IPS DF 6.9 (cell line): ENCODE data around the gene BCAN.

Experiments
- DNase-seq: peaks from one replicate; pipeline ENCODE4 v3.0.0-alpha.2; 2013; ENCODE audit warnings: low read depth, low spot score
- H3K27ac ChIP-seq: one replicate; pipeline ENCODE4 v1.5.1; 2013; ENCODE audit warnings: low read length, control low read depth
- H3K27me3 ChIP-seq: 2 replicates; pipeline ENCODE4 v1.6.1; 2013; ENCODE audit warnings: mild to moderate bottlenecking, low read length; ENCODE audit not compliant: control insufficient read depth, insufficient read depth
- H3K36me3 ChIP-seq: 2 replicates; pipeline ENCODE4 v1.6.1; 2013; ENCODE audit warnings: low read length; ENCODE audit not compliant: control insufficient read depth, insufficient read depth
- H3K4me1 ChIP-seq: 2 replicates; pipeline ENCODE4 v1.6.1; 2013; ENCODE audit warnings: low read length; ENCODE audit not compliant: control insufficient read depth, insufficient read depth
- H3K4me3 ChIP-seq: 2 replicates; pipeline ENCODE4 v1.5.1; 2013; ENCODE audit warnings: mild to moderate bottlenecking, low read length
- H3K9me3 ChIP-seq: 2 replicates; pipeline ENCODE4 v1.6.1; 2013; ENCODE audit warnings: low read length, inconsistent platforms; ENCODE audit not compliant: control insufficient read depth, insufficient read depth
- WGBS: extraction: QIAGEN DNeasy Blood & Tissue Kit; methylation state at CpG from one replicate; pipeline ENCODE4 v1.1.7; 2013; ENCODE audit warnings: mixed read lengths, missing lambda C conversion rate; ENCODE audit not compliant: insufficient read length, insufficient coverage; 5-methylcytosine and 5-hydroxymethylcytosine counted together

The BCAN gene

GRCh38 chr1:156659988-156660751 is 18.3 kb downstream of the BCAN start:
- no CpG with 5 or more reads among the region's 38 CpGs for WGBS
- peaks cover 2% of the 10 kb centered on the region; the same call in 1 of the 2 replicates for H3K27me3 ChIP-seq
- peak; percentile 95 for DNase-seq
- no peaks in the 10 kb centered on the region for H3K9me3 ChIP-seq
- H3K4me1 ChIP-seq: peaks cover 27% of the 10 kb centered on the region
- no peak overlapping the region for H3K4me3 ChIP-seq
- no peaks in the 10 kb centered on the region for H3K36me3 ChIP-seq
- H3K27ac ChIP-seq: no peak overlapping the region

- H3K27me3 ChIP-seq: peaks cover 2% of the 10 kb centered on the region; the same call in 1 of the 2 replicates
- H3K36me3 ChIP-seq: no peaks in the 10 kb centered on the region
- no peak for DNase-seq
- no peak overlapping the region for H3K4me3 ChIP-seq
- no CpG with 5 or more reads among the region's 2 CpGs for WGBS
- H3K4me1 ChIP-seq: peaks cover 27% of the 10 kb centered on the region
- no peaks in the 10 kb centered on the region for H3K9me3 ChIP-seq
- H3K27ac ChIP-seq: no peak overlapping the region
Measured at GRCh38 chr1:156660752-156661112, 18.8 kb downstream of the BCAN start.

DNA sequence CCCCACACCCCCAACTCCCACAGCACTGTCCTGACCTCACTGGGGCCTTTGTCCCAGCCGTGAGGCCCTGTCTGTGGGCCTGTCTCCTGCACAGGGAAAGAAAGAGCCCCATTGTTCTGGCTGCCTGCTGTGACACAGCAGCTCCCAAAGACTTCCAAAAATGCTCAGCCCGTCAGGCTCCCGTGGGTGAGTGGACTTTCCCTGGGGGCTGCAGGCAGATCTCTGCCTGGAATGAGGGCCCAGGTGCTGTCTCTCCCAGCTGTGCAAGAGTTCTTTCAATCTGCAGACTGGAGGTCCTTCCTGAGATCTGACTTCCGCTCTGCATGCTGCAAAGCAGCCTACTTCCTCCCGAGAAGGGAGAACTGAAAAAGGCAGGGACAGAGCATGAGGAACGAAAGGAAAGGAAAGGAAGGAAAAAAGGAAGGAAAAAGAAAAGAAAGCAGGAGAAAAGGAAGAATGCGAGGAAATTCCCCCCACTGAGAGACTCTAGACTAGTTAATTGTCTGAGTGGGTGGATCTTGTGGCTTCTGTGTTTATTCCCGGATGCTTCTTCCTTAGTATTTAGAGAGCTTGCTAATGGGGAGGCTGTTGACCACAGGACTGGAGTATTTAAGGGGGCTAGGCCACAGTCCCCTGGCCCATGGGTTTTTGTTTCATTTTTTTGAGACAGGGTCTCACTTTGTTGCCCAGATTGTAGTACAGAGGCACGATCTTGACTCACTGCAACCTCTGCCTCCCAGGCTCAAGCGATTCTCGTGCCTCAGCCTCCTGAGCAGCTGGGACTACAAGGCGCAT is 20.3 kb downstream of the BCAN start:
- WGBS: no CpG with 5 or more reads among the region's 12 CpGs
- Histone ChIP-seq H3K27ac (no peak overlapping the region), H3K4me3 (no peak overlapping the region), H3K4me1 (peaks cover 25% of the 10 kb centered on the region), H3K36me3 (no peaks in the 10 kb centered on the region), H3K27me3 (no peaks in the 10 kb centered on the region), H3K9me3 (no peaks in the 10 kb centered on the region)
- no peak for DNase-seq

- peaks cover 26% of the 10 kb centered on the region for H3K4me1 ChIP-seq
- H3K36me3 ChIP-seq: no peaks in the 10 kb centered on the region
- no peak overlapping the region for H3K27ac ChIP-seq
- no peak for DNase-seq
- no peaks in the 10 kb centered on the region for H3K9me3 ChIP-seq
- H3K27me3 ChIP-seq: no peaks in the 10 kb centered on the region
- no peak overlapping the region for H3K4me3 ChIP-seq
- no CpG with 5 or more reads among the region's 5 CpGs for WGBS
Measured at GRCh38 chr1:156662800-156663055, 20.8 kb downstream of the BCAN start.

DNA sequence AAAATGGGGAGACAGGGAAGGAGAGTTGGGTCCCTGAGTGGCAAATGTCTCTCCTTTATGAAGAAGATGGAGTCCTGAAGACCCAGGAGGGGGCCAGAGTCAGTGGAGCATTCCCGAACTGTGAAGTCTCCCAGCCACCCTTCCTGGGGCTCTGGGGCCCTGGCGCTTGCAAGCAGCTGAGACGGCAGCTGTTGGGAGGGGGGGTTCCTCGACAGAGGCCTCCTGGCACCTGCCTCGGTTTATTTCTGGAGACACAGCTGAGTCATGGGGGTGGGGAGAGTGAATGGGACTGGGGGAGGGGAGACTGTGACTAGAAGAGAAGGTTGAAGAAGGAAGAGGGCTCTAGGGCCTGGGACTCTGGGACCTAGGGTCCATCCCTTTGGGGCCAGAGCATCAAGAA is 21.3 kb downstream of the BCAN start:
- Histone ChIP-seq H3K36me3 (no peaks in the 10 kb centered on the region), H3K9me3 (no peaks in the 10 kb centered on the region), H3K27ac (no peak overlapping the region), H3K27me3 (no peaks in the 10 kb centered on the region), H3K4me3 (no peak overlapping the region), H3K4me1 (peaks cover 30% of the 10 kb centered on the region)
- no CpG with 5 or more reads among the region's 5 CpGs for WGBS
- no peak for DNase-seq

DNA sequence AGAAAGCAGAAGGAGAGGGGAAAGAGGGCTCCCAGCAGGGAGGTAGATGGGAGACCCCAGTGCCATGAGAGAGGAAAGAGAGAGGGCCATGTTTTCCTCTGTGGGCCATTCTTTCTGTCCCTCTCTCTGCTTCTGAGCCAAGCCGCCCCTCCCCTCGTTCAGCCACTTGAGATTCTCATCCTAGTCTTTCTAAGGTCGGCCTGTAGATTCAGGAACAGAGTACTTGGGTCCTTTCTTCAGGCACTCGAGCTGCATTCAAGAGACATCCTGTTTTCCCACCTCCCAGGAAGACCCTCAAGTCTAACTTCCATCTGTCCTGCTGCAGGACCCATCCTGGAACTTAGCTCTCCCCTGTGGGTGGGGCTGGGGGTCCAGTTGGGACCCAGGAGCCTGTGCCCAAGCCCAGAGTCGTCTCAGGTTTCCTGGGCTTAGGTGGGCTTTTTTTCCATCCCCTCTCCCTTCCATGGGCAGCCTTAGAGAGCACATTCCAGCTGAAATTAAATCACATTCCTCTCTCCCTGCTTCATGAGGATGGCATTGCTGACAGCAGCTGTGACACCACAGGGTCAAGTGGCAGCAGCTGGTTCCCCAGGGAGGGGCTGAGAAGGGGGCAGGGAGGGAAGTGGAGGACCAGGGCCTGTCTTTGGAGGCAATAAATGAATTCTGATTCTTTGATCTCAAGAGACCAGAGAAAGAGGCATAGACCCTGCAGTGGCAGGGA is 22.3 kb downstream of the BCAN start:
- Histone ChIP-seq H3K36me3 (no peaks in the 10 kb centered on the region), H3K4me1 (peaks cover 35% of the 10 kb centered on the region), H3K9me3 (no peaks in the 10 kb centered on the region), H3K4me3 (no peak overlapping the region), H3K27ac (no peak overlapping the region), H3K27me3 (no peaks in the 10 kb centered on the region)
- WGBS: no CpG with 5 or more reads among the region's 5 CpGs
- DNase-seq: no peak

- Histone ChIP-seq H3K4me3 (no peak overlapping the region), H3K36me3 (no peaks in the 10 kb centered on the region), H3K9me3 (no peaks in the 10 kb centered on the region), H3K4me1 (peaks cover 41% of the 10 kb centered on the region), H3K27me3 (no peaks in the 10 kb centered on the region), H3K27ac (no peak overlapping the region)
- DNase-seq: no peak
- no CpG with 5 or more reads among the region's 16 CpGs for WGBS
Measured at GRCh38 chr1:156664767-156665411, 23.0 kb downstream of the BCAN start.

GRCh38 chr1:156665539-156665938 is 23.6 kb downstream of the BCAN start:
- no peak overlapping the region for H3K4me3 ChIP-seq
- no peak for DNase-seq
- H3K4me1 ChIP-seq: peaks cover 41% of the 10 kb centered on the region
- H3K9me3 ChIP-seq: no peaks in the 10 kb centered on the region
- WGBS: no CpG with 5 or more reads among the region's 3 CpGs
- H3K36me3 ChIP-seq: no peaks in the 10 kb centered on the region
- H3K27me3 ChIP-seq: no peaks in the 10 kb centered on the region
- H3K27ac ChIP-seq: no peak overlapping the region

GRCh38 chr1:156666862-156667609 is 25.1 kb downstream of the BCAN start:
- Histone ChIP-seq H3K9me3 (no peaks in the 10 kb centered on the region), H3K27me3 (no peaks in the 10 kb centered on the region), H3K4me1 (peaks cover 32% of the 10 kb centered on the region), H3K4me3 (no peak overlapping the region), H3K27ac (no peak overlapping the region), H3K36me3 (no peaks in the 10 kb centered on the region)
- no CpG with 5 or more reads among the region's 9 CpGs for WGBS
- no peak for DNase-seq

- no CpG with 5 or more reads among the region's 5 CpGs for WGBS
Measured at GRCh38 chr1:156667610-156667967, 25.7 kb downstream of the BCAN start.

More at GRCh38 chr1:156667610-156667967, 25.7 kb downstream of the BCAN start:
- Histone ChIP-seq H3K4me1 (peaks cover 32% of the 10 kb centered on the region), H3K36me3 (peaks cover 1% of the 10 kb centered on the region; the same call in 1 of the 2 replicates), H3K4me3 (no peak overlapping the region), H3K27ac (no peak overlapping the region), H3K27me3 (no peaks in the 10 kb centered on the region), H3K9me3 (no peaks in the 10 kb centered on the region)
- no peak for DNase-seq
